NCI-H128 (cell line): ENCODE results near the gene SLC15A4.
"Not testable (repeated sequence)": the region's sequence is repeated elsewhere in the genome, so short reads cannot be mapped to it uniquely, and the experiment has no call there.

ENCODE experiments used
- DNase-seq: peaks from one replicate; lab custom pipeline; 2025; ENCODE audit not compliant: unreplicated experiment; lab: John Stamatoyannopoulos, UW

SLC15A4 gene

DNA sequence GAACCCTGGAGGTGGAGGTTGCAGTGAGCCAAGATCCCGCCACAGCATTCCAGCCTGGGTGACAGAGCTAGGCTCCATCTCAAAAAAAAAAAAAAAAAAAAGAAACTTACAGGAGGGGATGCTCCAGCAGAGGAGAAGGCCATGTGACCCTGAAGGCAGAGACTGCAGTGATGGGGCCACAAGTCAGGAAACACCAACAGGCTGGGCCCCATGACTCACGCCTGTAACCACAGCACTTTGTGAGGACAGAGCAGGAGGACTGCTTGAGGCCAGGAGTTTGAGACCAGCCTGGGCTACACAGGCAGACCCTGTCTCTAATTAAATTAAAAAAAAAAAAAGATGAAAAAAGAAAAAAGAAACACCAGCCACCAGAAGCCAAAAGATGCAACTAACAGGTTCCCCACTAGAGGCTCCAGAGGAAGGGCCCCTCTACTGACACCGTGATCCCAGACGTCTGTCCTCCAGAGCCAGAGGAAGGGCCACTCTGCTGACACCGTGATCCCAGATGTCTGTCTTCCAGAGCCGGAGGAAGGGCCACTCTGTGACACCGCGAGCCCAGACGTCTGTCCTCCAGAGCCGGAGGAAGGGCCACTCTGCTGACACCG lies 20.4 kb upstream of the SLC15A4 start:
- DNase-seq, result no peak

- DNase-seq, result no peak
These were observed 19.8 kb upstream of the SLC15A4 start for GRCh38 chr12:128843538-128843937.

GRCh38 chr12:128842579-128842978 lies 18.8 kb upstream of the SLC15A4 start:
- DNase-seq, result no peak

- DNase-seq, result no peak
These were observed 17.2 kb upstream of the SLC15A4 start for GRCh38 chr12:128840862-128841468.

DNA sequence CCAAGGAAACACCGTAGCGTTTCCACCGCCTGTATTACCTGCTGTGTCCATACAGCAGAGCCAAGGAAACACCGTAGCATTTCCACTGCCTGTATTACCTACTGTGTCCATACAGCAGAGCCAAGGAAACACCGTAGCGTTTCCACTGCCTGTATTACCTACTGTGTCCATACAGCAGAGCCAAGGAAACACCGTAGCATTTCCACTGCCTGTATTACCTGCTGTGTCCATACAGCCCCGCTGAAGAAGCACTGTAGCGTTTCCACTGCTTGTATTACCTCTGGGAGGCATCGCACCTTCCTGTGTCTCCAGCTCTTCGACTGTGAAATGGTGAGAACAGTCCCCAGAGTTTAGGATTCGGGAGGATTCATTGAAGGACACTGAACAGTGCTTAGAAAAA lies 16.1 kb upstream of the SLC15A4 start:
- not testable (repeated sequence) for DNase-seq

- no peak for DNase-seq
These were observed 9.7 kb upstream of the SLC15A4 start for GRCh38 chr12:128833418-128833817.

DNA sequence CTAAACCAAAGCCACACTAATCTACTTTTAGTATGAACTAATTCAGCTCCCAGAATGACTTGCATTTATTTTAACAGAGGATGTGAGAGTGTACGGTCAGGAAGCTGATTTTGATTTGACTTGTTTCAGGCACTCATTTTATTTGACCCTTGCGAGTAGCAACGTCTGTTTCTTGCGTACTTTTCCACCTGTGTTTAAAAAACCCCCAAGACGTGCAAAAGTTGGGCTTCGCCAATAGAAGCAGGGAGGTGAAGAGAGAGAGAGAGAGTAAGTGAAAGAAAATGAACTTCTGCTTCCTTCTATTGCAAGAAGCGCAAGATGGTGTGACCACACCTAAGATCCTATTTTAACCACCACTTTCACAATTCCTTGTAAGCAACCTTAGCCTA lies 6.7 kb upstream of the SLC15A4 start:
- DNase-seq, result no peak

GRCh38 chr12:128829861-128830504 lies 6.2 kb upstream of the SLC15A4 start:
- no peak for DNase-seq

DNA sequence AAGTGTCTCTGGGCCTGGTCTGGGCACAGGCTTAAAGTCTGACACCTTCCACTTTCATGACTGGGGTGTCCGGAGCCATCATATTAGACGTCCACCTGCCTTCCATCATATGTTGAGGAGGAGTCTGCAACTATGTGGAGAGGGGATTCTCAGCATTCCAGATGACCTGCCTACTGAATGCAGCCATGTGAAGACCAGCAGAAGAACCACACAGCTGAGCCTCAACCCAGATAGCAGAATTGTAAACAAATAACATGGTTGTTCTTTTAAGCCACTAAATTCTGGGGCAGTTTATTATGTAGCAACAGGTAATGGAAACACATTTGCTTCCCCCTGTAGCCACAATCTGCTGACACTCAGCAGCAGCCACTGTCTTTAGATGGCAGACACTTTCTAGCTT lies 4.0 kb upstream of the SLC15A4 start:
- DNase-seq, result no peak

GRCh38 chr12:128825835-128826234 lies 2.1 kb upstream of the SLC15A4 start:
- no peak for DNase-seq

DNA sequence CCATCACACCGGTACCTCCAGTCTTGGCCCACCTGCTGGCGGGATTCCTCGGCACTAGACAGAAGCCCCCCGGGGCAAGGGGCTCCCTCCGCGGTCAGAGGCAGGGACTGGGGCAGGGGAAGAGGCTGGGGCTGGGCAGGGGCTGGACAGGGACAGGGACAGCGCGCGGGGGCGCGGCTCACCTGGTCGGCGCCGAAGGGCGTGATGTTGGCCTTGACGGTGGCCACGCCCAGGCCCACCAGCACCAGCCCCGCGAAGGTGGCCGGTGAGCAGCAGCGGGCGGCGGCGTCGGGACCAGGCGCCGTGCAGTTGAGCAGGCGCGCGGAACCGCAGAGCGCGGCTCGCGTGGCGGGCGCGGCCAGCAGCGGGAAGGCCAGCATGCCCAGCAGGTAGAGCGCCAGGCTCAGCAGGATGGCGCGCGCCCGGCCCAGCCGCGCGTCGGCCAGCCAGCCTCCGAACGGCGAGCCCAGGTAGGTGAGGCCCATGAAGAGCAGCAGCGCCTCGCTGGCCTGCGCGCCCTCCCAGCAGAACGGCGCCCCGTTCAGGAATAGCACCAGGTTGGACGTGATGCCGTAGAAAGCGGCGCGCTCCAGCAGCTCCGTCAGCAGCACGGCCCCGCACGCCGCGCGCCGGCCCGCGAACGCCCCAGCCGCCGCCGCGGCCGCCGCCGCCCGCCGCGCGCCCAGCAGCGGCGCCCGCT lies 392 bp downstream of the SLC15A4 start:
- no peak for DNase-seq

DNA sequence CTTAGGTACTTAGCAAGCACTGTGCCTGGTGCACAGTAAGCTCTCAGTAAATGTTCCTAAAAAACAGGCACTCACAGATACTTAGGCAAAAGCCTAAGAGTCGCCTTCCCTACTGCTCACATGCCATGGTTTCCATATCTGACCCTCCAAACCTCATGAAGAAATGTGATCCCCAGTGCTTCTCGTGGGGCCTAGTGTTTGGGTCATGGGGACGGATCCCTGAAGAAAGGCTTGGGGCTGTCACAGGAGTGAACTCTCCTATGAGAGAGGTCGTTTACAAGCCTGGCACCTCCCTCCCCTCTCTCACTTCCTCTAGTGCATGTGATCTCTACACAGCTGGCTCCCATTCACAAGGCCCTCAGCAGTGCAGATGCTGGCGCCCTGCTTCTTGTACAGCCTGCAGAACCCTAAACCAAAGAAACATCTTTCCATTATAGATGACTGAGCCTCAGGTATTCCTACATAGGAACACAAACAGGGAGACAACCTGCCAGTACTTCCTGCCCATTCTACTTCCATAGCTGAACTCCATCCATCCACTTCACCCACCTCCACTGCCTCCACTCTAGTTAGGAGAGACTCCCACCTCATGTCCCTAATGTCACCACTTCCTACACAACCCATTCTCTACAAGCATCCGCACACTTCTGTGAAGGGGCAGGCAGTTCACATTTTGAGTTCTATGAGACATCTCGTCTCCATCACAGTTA lies 2.9 kb downstream of the SLC15A4 start:
- no peak for DNase-seq

- no peak for DNase-seq
These were observed 3.5 kb downstream of the SLC15A4 start for GRCh38 chr12:128820253-128820652.

DNA sequence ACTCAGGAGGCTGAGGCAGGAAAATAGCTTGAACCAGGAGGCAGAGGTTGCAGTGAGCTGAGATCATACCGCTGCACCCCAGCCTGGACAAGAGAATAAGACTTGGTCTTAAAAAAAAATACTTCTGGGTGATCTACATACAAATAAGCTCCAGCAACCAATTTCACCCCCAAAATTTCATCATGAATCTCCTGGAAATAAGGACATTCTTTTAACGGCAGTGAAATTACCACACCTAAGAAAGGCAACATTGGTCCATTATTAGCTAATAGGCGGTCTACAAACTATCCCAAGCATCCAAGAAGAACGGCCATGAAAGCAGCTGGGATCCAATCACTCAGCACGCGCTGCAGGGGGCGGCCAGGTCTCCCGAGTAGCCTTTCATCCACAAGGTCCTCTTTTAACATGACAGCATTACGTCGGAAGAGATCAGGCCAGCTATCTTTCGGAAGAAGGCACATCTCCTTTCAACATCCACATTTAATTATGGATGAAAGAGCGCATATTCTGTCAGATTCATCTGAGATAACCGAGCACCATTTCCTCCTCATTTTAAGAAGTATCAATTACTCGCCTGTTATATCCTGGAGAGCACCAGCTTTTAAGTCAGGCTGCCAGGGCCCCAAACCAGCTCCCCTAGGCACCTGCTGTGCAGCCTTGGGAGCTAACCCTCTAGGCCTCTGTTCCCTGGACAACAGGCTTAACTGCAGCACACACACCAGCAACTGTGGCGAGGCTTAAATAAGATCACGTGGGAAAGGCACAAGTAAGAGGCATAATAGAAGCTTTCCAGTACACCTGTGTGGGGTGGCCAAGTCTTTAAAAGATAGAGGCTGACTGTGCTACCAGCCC lies 4.2 kb downstream of the SLC15A4 start:
- DNase-seq, result no peak

DNA sequence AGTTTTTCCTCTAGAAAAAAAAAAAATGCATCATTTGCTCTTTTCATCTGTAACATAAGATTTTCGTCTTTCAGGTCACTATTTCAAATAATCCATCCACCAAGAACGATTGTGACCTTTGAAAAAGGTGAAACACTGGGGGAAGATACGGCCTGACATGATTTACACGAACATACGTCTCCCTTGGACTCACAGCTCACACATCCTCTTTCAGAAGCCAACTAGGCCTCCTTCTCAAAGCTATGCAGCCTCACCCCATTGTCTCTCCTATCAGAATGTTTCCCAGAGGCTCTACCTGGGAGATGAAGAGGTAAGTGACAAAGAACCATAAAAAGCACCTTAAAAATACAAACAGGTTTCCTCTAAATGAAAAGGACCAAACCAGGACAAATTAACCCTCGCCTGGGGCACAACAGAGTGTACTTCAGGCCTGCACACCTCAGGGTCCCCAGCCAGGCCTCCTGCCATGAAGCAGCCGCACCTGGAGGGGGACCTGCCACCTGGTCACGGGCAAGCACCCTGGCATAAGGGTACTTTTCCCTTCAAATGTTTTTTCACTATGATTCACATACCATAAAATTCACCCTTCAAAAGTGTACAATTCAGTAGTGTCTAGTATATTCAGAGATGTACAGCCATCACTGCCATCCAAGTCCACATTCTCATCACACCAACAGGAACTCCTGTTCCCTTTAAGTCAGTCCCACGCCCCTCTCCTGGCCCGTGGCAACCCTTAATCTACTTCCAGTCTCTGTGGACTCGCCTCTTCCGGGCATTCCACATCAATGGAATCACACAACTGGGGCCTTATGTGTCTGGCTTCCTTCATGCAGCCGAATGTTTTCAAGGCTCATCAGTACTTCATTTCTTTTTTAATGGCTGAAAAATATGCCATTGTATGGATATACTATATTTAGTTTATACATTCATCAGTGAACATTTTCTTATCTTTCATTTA lies 5.4 kb downstream of the SLC15A4 start:
- no peak for DNase-seq

DNA sequence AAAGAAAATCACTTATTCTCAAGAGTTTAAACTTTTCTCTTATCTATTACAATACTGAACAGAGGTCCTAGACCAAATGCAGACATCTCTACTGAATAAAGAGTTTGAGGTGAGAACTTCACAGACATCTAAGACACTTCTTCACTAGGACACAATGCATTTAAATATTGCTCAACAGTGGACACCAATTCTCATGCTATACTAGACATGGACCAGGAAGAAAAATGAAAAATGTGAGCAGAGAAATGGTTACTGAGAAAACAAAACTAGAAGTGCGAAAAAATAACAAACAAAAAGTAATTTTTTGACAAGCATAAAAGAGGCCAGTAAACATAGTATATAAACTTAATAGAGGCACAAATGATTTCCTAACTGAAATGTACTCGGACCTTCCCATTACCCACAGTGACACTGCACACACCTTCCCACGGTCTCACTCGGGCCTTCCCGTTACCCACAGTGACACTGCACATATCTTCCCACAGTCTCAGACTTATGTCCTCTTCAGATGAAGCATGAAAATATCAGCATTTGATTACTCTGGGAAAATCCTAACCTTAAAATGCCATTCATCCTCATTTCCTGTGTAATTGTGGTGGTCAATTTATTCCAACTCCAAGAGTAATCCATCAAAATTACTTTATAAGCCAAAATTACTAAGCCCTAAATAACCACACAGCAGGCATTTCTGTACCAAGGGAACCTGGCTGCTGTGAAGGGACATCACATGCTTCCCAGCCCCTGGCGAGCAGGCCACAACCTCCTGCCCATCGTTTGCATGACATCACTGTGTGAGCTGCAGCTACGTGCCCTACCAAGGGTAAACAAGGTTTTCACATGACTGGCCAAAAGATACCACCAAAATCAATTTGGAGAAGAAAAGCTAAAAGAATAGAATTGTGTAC lies 6.4 kb downstream of the SLC15A4 start:
- DNase-seq, result no peak

GRCh38 chr12:128816643-128816920 lies 7.2 kb downstream of the SLC15A4 start:
- no peak for DNase-seq

- DNase-seq, result no peak
These were observed 7.7 kb downstream of the SLC15A4 start for GRCh38 chr12:128815779-128816642.
